GM13976 (cell line): ENCODE results near the gene GMCL1.
"Not testable (repeated sequence)": the region's sequence is repeated elsewhere in the genome, so short reads cannot be mapped to it uniquely, and the experiment has no call there.

Experiments used
- DNase-seq: peaks from one replicate; pipeline ENCODE4 v3.0.0; 2012; ENCODE audit warnings: low spot score
- CTCF ChIP-seq: IDR thresholded peaks from 2 replicates; pipeline ENCODE4 v1.5.1; 2012; ENCODE audit warnings: borderline replicate concordance, mild to moderate bottlenecking; ENCODE audit not compliant: insufficient read depth; ENCODE audit errors: extremely low read depth, missing control alignments, control extremely low read depth
- in situ Hi-C: fragments of 300-500 bp; cut with MboI; formaldehyde crosslinking; loops from one replicate; pipeline ENCODE4 v1.12.0; 2022; ENCODE audit warnings: low sequenced_read_pairs, mixed read lengths, inconsistent platforms; ENCODE audit not compliant: unreplicated experiment

Gene GMCL1

GRCh38 chr2:69797836-69798289 is 31.6 kb upstream of the GMCL1 start:
- no peak for TF ChIP-seq CTCF
- DNase-seq = no peak
- in situ Hi-C loops = no loop called here

GRCh38 chr2:69798290-69798908 is 31.1 kb upstream of the GMCL1 start:
- DNase-seq = no peak
- TF ChIP-seq CTCF = no peak
- in situ Hi-C loops = no loop called here

- TF ChIP-seq CTCF = no peak
- DNase-seq = no peak
- in situ Hi-C loops = no loop called here
Measured at GRCh38 chr2:69798909-69799526, 30.4 kb upstream of the GMCL1 start.

GRCh38 chr2:69801745-69802290 is 27.6 kb upstream of the GMCL1 start:
- DNase-seq = no peak
- in situ Hi-C loops = no loop called here
- TF ChIP-seq CTCF = no peak

- peak; percentile 44 for DNase-seq
- in situ Hi-C loops = not testable (repeated sequence)
Measured at GRCh38 chr2:69802781-69803367, 26.6 kb upstream of the GMCL1 start.

GRCh38 chr2:69804416-69804815 is 25.0 kb upstream of the GMCL1 start:
- in situ Hi-C loops = no loop called here
- no peak for TF ChIP-seq CTCF
- DNase-seq = no peak

GRCh38 chr2:69805887-69806286 is 23.6 kb upstream of the GMCL1 start:
- in situ Hi-C loops = no loop called here
- no peak for DNase-seq
- TF ChIP-seq CTCF = no peak
